HG03442 (cell line): Measurements from ENCODE around the gene CD55.
"Not testable (repeated sequence)": the region's sequence is repeated elsewhere in the genome, so short reads cannot be mapped to it uniquely, and the experiment has no call there.

Source experiments
- ATAC-seq: cut with Tn5 transposase; IDR thresholded peaks from one replicate; pipeline ENCODE4 v1.9.1; 2021; ENCODE audit warnings: mild to moderate bottlenecking, moderate library complexity; ENCODE audit not compliant: unreplicated experiment

CD55 gene

DNA sequence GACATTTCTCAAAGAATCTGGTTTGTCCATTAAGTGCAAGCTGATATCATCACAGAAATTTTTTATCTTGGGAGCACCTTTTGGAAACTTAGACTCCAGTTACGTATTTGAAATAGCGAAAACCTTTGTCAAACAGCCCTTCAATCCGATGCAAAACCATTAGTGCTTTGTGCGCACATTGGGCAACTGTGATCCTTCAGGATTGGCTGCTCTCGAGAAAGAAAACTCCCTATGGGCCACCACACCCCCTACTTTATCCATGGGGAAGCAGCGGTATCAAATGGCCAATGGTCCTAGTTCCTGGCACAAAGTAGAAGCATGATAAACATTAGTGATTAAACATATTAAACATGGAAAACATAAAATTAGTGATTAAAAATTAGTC lies 16.0 kb upstream of the CD55 start:
- no peak for ATAC-seq

GRCh38 chr1:207306023-207306422 lies 15.5 kb upstream of the CD55 start:
- no peak for ATAC-seq

- no peak for ATAC-seq
Observed at GRCh38 chr1:207306603-207307002, 14.9 kb upstream of the CD55 start.

DNA sequence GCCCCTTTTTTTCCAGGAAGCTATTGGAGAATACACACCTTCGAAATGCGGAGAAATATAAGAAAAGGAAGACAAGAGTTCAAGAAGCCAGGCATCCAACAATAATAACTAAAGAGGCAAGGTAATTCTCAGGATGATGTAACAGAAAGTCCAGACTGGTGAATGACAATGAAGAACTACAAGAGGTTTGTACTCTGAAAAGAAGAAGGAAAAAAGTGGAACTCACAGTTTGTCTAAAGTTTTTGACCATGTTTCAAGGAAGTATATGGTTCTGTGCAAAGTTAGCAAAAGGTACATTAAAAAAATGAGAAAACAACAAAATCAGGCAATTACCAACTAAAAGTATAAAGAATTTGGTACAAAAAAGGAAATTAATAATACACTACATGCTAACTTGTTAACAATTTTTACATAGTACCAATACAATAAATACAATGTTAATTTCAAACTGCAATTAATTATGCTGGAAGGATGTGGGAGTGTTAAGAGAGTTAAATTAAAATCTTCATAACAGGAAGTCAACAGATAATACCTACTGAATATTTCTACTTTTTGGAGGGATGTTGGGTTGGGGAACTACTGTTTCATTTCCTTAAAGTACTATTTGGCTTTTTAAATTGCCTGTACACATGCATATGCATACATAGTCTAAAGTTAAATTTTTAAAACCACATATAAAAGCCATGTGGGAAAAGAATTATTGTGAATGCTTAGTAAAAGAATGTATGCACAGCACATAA lies 12.9 kb upstream of the CD55 start:
- ATAC-seq: no peak

- no peak for ATAC-seq
Observed at GRCh38 chr1:207309745-207310273, 11.7 kb upstream of the CD55 start.

- ATAC-seq: no peak
Observed at GRCh38 chr1:207311888-207312603, 9.4 kb upstream of the CD55 start.

- no peak for ATAC-seq
Observed at GRCh38 chr1:207312604-207312920, 8.9 kb upstream of the CD55 start.

GRCh38 chr1:207313131-207313530 lies 8.3 kb upstream of the CD55 start:
- ATAC-seq: no peak

GRCh38 chr1:207314816-207315215 lies 6.7 kb upstream of the CD55 start:
- no peak for ATAC-seq

GRCh38 chr1:207315435-207315834 lies 6.0 kb upstream of the CD55 start:
- ATAC-seq: no peak

GRCh38 chr1:207316141-207316540 lies 5.3 kb upstream of the CD55 start:
- ATAC-seq: no peak

- ATAC-seq: no peak
Observed at GRCh38 chr1:207316622-207317391, 4.7 kb upstream of the CD55 start.

- ATAC-seq: no peak
Observed at GRCh38 chr1:207317561-207317960, 3.9 kb upstream of the CD55 start.

DNA sequence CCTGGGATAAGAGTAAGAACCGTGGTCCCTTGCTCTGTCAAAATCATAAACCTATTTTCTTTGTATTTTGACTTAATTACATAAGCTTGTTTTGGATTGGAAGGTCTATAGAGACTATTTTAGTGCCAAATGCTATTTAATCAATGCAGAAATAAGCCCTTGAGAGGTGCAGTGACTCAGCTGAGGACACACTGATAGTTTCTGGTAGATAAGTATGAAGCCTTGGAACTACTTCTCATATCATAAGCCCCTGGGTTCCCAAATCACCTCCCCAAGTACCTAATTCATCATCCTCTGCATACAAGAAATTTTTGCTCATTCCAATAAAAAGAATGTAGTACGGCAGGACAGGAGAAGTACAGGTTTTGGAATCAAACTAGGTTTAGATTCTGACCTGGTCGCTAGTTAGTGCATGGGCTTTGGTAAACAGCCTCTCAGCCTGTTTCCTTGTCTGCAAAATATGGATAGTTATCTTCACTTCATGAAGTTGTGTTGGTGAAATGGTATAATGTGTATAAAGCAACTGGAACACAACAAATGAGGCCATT lies 3.3 kb upstream of the CD55 start:
- ATAC-seq: no peak

GRCh38 chr1:207319199-207319598 lies 2.3 kb upstream of the CD55 start:
- no peak for ATAC-seq

DNA sequence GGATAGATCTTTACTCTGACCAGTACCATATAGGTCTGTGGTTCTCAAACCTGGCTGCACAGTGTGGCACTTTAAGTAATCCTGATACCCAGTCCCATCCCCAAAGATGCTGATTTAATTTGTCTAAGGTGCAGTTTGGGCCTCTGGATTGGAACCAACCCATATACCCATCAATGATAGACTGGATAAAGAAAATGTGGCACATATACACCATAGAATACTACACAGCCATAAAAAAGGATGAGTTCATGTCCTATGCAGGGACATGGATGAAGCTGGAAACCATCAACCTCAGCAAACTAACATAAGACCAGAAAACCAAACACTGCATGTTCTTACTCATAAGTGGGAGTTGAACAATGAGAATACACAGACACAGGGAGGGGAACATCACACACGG lies 1.4 kb upstream of the CD55 start:
- not testable (repeated sequence) for ATAC-seq

DNA sequence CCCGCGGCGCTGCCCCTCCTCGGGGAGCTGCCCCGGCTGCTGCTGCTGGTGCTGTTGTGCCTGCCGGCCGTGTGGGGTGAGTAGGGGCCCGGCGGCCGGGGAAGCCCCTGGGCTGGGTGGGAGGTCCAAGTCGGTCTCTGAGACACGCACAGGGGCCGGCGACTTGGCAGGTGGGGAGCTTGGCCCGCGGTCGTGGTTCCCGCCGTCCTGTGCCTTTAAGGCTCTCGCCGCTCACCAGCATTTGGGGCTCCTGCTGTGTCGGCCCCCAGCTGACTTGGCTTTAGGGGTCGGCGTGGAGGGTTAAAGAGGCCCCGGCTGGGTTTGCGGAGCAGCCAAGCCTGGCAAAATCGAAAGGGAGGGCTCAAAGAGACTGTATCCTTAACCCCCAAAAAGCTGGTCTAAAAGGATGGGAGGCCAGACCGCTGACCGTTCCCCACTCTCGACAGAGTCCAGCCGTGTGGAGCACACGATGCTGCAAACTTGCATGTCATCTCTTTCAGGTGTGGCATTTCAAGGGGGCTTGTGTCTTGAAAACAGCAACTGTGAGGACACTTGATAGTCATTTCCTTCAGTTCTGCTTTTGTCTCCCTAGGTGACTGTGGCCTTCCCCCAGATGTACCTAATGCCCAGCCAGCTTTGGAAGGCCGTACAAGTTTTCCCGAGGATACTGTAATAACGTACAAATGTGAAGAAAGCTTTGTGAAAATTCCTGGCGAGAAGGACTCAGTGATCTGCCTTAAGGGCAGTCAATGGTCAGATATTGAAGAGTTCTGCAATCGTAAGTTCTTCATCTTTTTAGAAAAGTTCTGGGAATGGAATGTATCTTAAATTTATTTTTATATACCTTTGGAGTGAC lies 540 bp downstream of the CD55 start:
- ATAC-seq: no peak

- ATAC-seq: no peak
Observed at GRCh38 chr1:207323425-207324225, 2.1 kb downstream of the CD55 start.

DNA sequence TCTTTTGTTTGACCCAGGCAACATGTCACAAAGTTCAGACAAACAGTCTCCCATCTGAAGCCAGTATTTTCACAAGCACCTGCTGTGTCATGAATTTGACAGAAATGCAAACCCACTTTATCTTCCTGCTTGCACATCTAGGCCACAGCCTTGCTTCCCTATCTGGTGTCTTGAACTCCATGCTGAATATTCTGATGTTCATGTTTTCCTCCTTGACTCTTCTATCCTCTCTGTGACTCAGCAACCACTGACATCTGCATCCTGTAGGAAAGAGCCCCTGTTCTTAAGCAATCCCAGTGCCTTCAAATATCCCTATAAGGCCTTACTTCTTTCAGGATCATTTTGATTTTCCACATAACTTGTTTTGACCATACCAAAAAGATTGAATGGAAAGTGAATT lies 6.5 kb downstream of the CD55 start:
- ATAC-seq: no peak
